Activated naive CD8-positive, alpha-beta T cell (primary cell): ENCODE measurements around the gene TMEM94.
"Not testable (repeated sequence)": the region's sequence is repeated elsewhere in the genome, so short reads cannot be mapped to it uniquely, and the experiment has no call there.

Source experiments
- H3K27ac Mint-ChIP-seq: one replicate; pipeline ENCODE4 v1.8.0; 2021; ENCODE audit warnings: mixed read lengths
- H3K27me3 Mint-ChIP-seq: one replicate; pipeline ENCODE4 v1.8.0; 2021; ENCODE audit warnings: mixed read lengths
- H3K36me3 Mint-ChIP-seq: one replicate; pipeline ENCODE4 v1.8.0; 2021; ENCODE audit warnings: mixed read lengths
- H3K4me1 Mint-ChIP-seq: one replicate; pipeline ENCODE4 v1.8.0; 2021; ENCODE audit warnings: low read depth, mixed read lengths
- H3K4me3 Mint-ChIP-seq: one replicate; pipeline ENCODE4 v1.8.0; 2021; ENCODE audit warnings: mild to moderate bottlenecking, mixed read lengths
- H3K9me3 Mint-ChIP-seq: one replicate; pipeline ENCODE4 v1.8.0; 2021; ENCODE audit warnings: low read depth, mixed read lengths

Gene TMEM94

DNA sequence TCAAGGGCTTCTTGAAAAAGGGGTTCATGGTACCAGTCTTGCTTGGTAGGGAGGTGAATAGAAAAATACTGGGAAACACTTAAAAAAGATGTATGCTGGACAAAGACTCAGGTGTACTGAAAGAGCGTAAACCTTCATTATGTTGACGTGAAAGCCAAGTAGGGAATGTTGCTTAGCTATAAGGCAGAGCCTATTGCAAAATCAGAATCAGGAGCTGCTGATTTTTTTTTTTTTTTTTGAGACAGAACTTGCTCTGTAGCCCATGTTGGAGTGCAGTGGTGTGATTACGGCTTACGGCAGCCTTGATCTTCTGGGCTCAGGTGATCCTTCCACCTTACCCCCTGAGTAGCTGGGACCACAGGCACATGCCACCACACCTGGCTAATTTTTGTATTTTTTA is 3.9 kb downstream of the TMEM94 start:
- Mint-ChIP-seq H3K27ac (no peak overlapping the region), H3K27me3 (no peaks in the 10 kb centered on the region), H3K4me3 (no peak overlapping the region), H3K9me3 (no peaks in the 10 kb centered on the region), H3K36me3 (peaks cover 3% of the 10 kb centered on the region), H3K4me1 (peaks cover 35% of the 10 kb centered on the region)

DNA sequence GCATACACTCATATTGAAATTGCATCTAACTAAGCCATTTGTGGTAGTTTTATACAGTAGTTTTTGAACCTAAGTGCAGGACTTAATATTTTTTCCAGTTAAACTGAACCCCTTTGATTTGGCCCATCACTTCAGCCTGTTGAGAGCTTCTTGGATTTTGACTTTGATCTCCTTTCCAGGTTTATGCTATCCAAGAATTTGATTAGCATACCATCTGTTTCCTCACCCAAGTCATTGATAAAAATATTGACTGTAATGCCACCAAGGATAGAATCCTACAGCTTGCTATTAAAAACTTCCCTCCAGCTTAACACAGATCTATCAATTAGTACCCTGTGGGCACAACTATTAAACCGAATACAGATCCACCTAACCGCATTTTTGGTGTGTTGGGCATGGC is 7.2 kb downstream of the TMEM94 start:
- Mint-ChIP-seq H3K9me3 (no peaks in the 10 kb centered on the region), H3K4me3 (no peak overlapping the region), H3K4me1 (peaks cover 19% of the 10 kb centered on the region), H3K27me3 (no peaks in the 10 kb centered on the region), H3K36me3 (peaks cover 3% of the 10 kb centered on the region), H3K27ac (no peak overlapping the region)

DNA sequence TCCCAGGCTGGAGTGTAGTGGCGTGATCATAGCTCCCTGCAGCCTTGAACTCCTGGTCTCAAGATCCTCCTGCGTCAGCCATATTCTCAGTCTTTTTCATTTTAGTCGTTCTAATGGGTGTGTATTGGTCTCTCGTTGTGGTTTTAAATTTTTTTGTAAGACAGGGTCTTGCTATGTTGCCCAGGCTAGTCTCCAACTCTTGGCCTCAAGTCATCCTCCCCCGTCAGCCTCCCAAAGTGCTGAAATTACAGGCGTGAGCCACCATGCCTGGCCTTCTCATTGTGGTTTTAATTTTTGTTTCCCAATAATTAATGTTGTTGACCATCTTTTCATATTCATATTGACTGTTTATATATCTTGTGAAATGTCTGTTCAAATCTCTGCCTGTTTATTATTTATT is 8.6 kb downstream of the TMEM94 start:
- H3K36me3 Mint-ChIP-seq, result peaks cover 3% of the 10 kb centered on the region
- H3K4me3 Mint-ChIP-seq, result no peak overlapping the region
- H3K27me3 Mint-ChIP-seq, result no peaks in the 10 kb centered on the region
- H3K9me3 Mint-ChIP-seq, result no peaks in the 10 kb centered on the region
- H3K27ac Mint-ChIP-seq, result no peak overlapping the region
- H3K4me1 Mint-ChIP-seq, result peaks cover 7% of the 10 kb centered on the region

DNA sequence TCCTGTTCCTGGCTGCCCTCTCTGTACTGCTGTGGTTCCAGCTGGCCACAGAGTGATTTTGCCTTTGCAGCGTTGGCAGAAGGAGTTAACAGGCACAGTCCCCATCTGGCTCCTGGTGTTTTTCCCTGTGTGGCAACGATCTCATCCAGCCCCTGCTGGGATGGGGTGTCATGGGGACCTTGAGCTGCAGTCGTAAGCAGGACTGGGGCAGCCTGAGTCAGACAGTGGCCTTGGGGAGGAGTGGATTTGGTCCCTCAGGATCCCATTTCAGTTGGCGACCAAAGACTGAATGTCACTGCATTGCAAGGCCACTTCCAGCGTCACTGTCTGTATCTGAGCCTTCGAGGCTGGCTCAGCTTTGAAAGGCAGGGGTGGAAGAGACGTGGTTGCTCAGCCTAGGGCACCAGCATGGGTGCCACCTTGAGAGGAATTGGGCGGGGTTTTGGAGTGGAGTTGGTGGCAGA is 11.9 kb downstream of the TMEM94 start:
- H3K9me3 Mint-ChIP-seq, result no peaks in the 10 kb centered on the region
- peaks cover 9% of the 10 kb centered on the region for H3K36me3 Mint-ChIP-seq
- no peak overlapping the region for H3K27ac Mint-ChIP-seq
- H3K4me3 Mint-ChIP-seq, result no peak overlapping the region
- H3K4me1 Mint-ChIP-seq, result peaks cover 5% of the 10 kb centered on the region
- H3K27me3 Mint-ChIP-seq, result no peaks in the 10 kb centered on the region

DNA sequence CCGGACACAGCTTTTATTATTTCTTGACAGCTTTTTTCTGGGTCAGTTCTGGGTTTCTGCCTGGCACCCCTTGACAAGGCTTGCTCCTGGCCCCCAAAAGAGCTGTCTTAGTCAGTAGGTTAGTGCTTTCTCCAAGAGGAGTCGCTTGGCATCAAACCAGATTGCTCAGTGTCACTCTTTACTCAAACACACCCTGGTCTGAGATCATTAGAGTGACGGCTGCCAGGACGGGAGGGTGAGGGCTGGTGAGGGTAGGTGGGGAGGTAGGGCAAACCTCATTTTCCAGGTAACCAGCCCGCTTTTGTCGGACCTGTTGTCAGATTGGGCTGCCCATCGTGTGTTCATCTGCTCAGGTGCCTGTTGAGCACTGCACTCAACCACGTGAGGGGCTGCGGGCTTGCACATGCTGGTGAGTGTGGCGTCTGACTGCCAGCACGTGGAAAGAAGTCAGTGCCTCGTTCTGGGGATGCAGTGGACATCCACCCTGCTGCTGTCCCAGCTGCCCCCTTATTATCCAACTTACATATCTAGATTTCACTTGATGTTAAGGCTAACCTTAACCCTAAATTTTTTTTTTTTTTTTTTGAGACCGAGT is 12.4 kb downstream of the TMEM94 start:
- Mint-ChIP-seq H3K4me1 (peaks cover 5% of the 10 kb centered on the region), H3K27me3 (no peaks in the 10 kb centered on the region), H3K9me3 (no peaks in the 10 kb centered on the region), H3K36me3 (peaks cover 9% of the 10 kb centered on the region), H3K27ac (no peak overlapping the region), H3K4me3 (no peak overlapping the region)

DNA sequence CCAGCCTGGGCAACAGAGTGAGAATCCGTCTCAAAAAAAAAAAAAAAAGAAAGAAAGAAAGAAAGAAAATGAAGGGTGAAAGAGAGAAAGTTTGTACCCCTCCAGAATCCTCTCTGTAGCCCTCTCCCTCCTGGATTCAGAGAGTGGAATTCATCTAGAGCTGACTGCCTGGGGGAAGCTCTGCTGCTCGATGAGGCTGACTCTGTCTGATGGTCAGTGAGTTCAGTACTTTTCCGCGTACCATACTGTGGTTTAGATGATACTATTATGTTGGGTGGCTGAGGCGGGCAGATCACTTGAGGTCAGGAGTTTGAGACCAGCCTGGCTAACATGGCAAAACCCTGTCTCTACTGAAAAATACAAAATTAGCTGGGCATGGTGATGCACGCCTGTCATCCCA is 14.8 kb downstream of the TMEM94 start:
- H3K27ac Mint-ChIP-seq, result no peak overlapping the region
- peaks cover 6% of the 10 kb centered on the region for H3K36me3 Mint-ChIP-seq
- H3K4me1 Mint-ChIP-seq, result peaks cover 1% of the 10 kb centered on the region
- H3K9me3 Mint-ChIP-seq, result no peaks in the 10 kb centered on the region
- H3K27me3 Mint-ChIP-seq, result no peaks in the 10 kb centered on the region
- no peak overlapping the region for H3K4me3 Mint-ChIP-seq

DNA sequence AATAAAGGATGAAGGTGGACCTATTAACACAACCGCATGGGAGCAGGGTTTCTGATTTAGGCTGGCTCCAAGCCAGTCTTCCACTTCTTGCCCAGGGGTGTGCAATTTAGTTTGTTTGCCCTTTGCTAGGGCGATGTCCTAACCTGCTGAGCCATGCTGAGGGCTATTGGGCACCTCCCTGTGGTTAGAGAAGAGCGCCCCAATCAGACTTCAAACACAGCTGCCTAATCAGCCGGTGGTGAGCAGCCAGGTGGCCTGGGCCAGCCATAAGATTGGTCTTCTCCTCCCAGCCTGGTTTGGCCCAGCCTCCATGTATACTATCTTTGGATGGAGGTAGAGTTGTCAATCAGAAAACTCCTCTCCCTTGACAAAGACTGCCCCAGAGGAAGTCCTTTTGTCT is 15.7 kb downstream of the TMEM94 start:
- H3K4me1 Mint-ChIP-seq, result peaks cover 1% of the 10 kb centered on the region
- H3K27me3 Mint-ChIP-seq, result no peaks in the 10 kb centered on the region
- peaks cover 6% of the 10 kb centered on the region for H3K36me3 Mint-ChIP-seq
- H3K9me3 Mint-ChIP-seq, result no peaks in the 10 kb centered on the region
- H3K27ac Mint-ChIP-seq, result no peak overlapping the region
- no peak overlapping the region for H3K4me3 Mint-ChIP-seq

DNA sequence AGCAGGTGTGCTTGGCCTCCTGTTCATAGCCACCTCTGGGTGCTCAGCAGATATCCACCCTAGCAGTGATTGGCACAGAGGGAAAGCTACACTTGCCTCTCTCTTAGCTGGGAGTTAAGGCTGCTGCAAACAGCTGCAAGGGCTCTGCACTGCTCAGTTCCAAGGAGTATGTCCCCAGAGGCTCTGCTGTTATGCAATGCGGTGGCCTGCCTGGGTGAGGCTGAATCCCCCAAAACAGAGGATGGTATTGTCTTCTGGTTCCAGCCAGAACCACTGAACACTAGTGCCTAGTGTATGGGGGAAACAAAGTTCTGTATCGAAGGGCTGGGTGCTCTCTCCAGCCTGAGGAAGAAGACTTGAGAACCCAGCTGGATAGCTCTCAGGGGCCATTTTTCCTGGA is 16.8 kb downstream of the TMEM94 start:
- Mint-ChIP-seq H3K4me3 (no peak overlapping the region), H3K4me1 (no peaks in the 10 kb centered on the region), H3K36me3 (peaks cover 6% of the 10 kb centered on the region), H3K27me3 (no peaks in the 10 kb centered on the region), H3K27ac (no peak overlapping the region), H3K9me3 (no peaks in the 10 kb centered on the region)

DNA sequence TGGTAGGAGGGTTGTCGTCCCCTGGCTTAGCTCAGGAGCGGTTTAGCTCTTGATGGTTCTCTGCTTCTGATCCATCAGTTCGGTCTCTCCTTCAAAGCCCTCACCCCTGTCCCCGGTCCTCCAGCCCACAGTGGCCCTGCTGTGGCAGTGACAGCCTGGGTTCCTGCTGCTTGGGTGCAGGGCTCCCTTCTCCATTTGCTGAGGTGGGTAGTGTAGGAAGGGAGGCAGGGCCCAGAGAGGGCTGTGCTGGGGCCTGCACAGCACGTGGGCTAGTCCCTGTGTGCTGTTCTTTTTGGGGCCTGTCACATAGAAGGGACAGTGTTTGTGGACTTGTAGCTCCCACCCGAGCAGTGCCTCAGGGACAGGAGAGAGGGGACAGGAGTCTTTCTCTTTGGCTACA is 18.3 kb downstream of the TMEM94 start:
- H3K27me3 Mint-ChIP-seq, result no peaks in the 10 kb centered on the region
- H3K36me3 Mint-ChIP-seq, result peaks cover 6% of the 10 kb centered on the region
- H3K4me1 Mint-ChIP-seq, result no peaks in the 10 kb centered on the region
- no peak overlapping the region for H3K4me3 Mint-ChIP-seq
- H3K27ac Mint-ChIP-seq, result no peak overlapping the region
- H3K9me3 Mint-ChIP-seq, result no peaks in the 10 kb centered on the region

DNA sequence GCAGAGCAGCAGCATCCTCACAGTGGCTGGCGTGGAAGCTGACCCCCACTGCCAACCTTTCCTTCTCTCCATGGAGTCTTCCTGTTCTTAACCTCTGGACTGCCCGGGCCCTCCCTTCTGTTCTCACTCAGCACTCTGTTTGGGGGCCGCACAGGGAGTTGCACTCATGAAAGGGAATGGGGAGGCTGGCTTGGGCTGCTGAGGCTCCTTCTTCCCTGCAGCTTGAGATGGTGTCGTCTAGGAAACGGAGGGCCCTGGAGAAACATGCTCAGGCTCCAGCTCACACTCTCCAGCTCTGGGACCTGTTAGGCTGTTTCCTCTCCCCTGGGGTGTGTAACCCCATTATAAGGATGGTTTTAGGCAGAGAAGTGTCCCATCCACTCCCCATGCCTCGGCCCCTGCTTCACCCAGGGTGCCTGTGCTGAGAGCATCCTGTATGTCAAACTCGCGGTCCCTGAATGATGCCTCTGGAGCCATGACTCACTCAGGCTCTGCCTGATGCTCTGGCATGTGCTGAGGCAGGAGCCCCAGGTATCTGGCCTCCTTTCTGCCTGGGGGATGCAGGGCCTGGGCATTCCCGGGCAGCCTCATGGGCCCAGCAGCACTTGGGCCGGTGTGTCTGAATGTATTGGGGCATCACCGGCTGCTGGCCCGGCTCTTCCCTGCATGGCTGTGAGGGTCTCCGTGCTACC is 18.9 kb downstream of the TMEM94 start:
- Mint-ChIP-seq H3K9me3 (no peaks in the 10 kb centered on the region), H3K4me1 (no peaks in the 10 kb centered on the region), H3K36me3 (peaks cover 6% of the 10 kb centered on the region), H3K27ac (no peak overlapping the region), H3K27me3 (no peaks in the 10 kb centered on the region), H3K4me3 (no peak overlapping the region)

DNA sequence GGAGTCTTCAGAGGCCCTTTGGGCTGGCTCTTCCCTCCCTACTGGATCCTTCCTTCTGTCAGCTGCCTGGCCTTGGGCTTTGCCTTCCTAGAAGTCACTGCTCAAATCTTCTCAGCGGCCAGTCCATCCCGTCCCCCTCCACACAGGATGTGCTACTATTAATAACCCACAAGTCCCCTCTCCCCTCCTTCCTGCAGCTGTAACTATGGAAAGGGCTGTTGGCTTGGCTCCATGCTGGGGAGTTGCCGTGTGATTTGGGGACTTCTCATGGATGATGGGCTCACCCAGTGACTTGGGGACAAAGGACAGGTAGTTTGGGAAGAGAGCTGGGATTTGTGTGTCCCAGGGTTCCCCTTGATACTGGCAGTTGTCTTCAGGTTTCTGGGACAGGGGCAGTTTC is 19.4 kb downstream of the TMEM94 start:
- Mint-ChIP-seq H3K36me3 (peaks cover 6% of the 10 kb centered on the region), H3K9me3 (no peaks in the 10 kb centered on the region)

DNA sequence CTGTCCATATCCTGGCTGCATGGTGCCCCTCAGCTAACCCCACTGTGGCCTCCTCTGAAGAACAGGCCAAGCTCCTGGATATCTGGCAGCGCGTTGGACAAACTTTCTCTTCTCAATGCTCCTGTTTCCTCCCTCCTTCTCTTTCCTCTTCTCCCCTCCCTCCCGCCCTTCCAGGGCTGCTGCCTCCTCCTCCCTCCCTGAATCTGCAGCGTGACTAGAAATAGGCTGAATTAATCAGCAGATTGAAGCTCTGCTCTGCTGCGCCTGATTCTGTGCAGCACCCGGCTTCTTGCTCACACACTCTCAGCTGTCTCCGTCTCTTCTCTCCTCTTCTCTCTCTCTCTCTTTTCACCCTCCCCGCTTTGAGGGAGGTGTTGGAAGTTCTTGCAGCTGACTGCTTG is 19.8 kb downstream of the TMEM94 start:
- Mint-ChIP-seq H3K36me3 (peaks cover 6% of the 10 kb centered on the region), H3K4me3 (no peak overlapping the region), H3K9me3 (no peaks in the 10 kb centered on the region), H3K27me3 (no peaks in the 10 kb centered on the region), H3K4me1 (no peaks in the 10 kb centered on the region), H3K27ac (no peak overlapping the region)

More for the DNA sequence above, 19.4 kb downstream of the TMEM94 start:
- Mint-ChIP-seq H3K4me1 (no peaks in the 10 kb centered on the region), H3K27ac (no peak overlapping the region), H3K27me3 (no peaks in the 10 kb centered on the region), H3K4me3 (no peak overlapping the region)

DNA sequence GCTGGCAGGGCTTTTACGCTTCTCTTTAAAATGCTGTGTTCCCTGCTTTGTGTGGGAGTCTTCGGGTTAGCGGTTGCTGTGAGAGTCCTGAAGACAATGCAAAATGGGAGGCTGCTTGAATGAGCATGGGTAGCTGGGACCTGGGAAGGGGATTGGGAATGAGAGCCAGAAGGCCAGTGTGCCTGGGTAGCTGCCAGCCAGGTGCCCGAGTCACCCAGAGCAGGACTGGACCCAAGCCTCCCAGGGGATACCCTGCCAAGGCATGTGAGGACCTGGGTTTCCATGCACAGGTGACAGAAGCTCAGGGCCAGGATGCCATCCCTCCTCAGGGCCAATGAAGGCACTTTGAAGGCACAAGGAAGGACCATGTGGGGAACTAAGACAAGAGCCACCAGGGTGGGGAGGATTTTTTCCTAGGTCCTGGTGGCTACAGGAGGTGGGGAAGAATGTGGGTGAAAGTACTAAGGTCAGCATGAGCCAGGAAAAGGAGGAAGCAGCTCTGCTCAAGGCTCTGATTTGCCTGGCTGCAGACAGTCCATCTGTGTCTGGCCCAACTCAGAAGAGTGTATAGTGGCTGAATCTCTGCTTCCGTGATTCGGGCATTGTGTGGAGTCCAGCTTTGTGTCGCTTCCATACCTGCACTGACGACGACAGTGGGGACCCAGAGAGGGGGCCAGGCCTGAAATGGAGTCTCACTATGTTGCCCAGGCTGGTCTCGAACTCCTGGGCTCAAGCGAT is 20.5 kb downstream of the TMEM94 start:
- Mint-ChIP-seq H3K9me3 (no peaks in the 10 kb centered on the region), H3K27ac (no peak overlapping the region), H3K36me3 (peaks cover 5% of the 10 kb centered on the region), H3K27me3 (no peaks in the 10 kb centered on the region), H3K4me3 (no peak overlapping the region), H3K4me1 (no peaks in the 10 kb centered on the region)

DNA sequence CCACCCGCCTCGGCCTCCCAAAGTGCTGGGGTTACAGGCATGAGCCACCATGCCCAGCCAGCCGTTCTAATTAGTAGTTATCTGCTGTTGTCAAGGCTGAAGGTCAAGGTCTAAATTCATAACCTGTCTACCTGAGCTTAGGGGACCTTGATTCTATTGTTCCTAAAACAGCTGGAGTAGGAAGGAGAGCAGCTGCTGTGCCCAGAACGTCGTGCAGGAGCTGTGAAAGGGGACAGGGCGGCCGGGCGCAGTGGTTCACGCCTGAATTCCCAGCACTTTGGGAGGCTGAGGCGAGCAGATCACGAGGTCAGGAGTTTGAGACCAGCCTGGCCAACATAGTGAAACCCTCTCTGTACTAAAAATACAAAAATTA is 21.0 kb downstream of the TMEM94 start:
- H3K27me3 Mint-ChIP-seq, H3K9me3 Mint-ChIP-seq, H3K4me1 Mint-ChIP-seq, H3K36me3 Mint-ChIP-seq, H3K27ac Mint-ChIP-seq, H3K4me3 Mint-ChIP-seq: not testable (repeated sequence)

DNA sequence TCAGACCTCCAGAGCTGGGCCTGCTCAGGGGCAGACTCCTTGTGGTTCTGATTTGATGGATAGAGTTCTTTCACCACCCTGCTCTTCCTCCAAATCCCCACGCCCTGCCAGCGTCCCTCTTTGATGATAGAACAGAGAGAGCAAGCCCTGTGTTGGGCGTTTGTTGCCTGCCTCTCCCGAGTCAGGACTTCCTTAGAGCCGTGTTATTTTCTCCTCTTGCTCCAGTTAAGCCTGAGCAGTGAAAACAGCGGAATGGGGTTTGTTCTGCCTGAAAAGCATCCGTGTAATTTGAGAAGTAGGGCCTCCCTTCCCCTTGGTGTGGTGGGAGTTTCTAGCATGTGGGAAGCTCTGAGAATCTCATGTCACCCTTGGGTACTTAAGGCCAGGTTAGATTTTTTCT is 22.1 kb downstream of the TMEM94 start:
- H3K36me3 Mint-ChIP-seq, result no peaks in the 10 kb centered on the region
- no peaks in the 10 kb centered on the region for H3K27me3 Mint-ChIP-seq
- H3K4me3 Mint-ChIP-seq, result no peak overlapping the region
- H3K27ac Mint-ChIP-seq, result no peak overlapping the region
- no peaks in the 10 kb centered on the region for H3K9me3 Mint-ChIP-seq
- H3K4me1 Mint-ChIP-seq, result no peaks in the 10 kb centered on the region
